Activated naive CD4-positive, alpha-beta T cell treated with anti-CD3 and anti-CD28 coated beads for 36 hours (primary cell): ENCODE measurements around the gene FLRT1. TPM values are rescaled to one million over a fixed set of nuclear protein-coding genes. Genes with fewer than 3 reads are reported as not detected.

Experiments used
- CTCF ChIA-PET: fragments of 350-600 bp; sonication (Branson Sonifier 250); formaldehyde crosslinking; loops from one replicate; lab custom pipeline; 2021; ENCODE audit warnings: antibody characterized with exemption; lab: Charles Lee
- DNase-seq: peaks from one replicate; pipeline ENCODE4 v3.0.0-alpha.2; 2020
- H3K27ac Mint-ChIP-seq: one replicate; pipeline ENCODE4 v1.8.0; 2021; ENCODE audit warnings: mild to moderate bottlenecking, mixed read lengths
- H3K27me3 Mint-ChIP-seq: one replicate; pipeline ENCODE4 v1.8.0; 2021; ENCODE audit warnings: low read depth, mixed read lengths
- H3K36me3 Mint-ChIP-seq: one replicate; pipeline ENCODE4 v1.8.0; 2021; ENCODE audit warnings: low read depth, mixed read lengths
- H3K4me1 Mint-ChIP-seq: one replicate; pipeline ENCODE4 v1.8.0; 2021; ENCODE audit warnings: low read depth, mixed read lengths
- H3K4me3 Mint-ChIP-seq: one replicate; pipeline ENCODE4 v1.8.0; 2021; ENCODE audit warnings: mild to moderate bottlenecking, moderate library complexity, mixed read lengths
- H3K9me3 Mint-ChIP-seq: one replicate; pipeline ENCODE4 v1.8.0; 2021; ENCODE audit warnings: mixed read lengths
- intact Hi-C: fragments of 100-400 bp; cut with micrococcal nuclease; formaldehyde crosslinking; loops from one replicate; pipeline ENCODE4 v1.15.1; 2023
- total RNA-seq, 2 experiments: library from RNA; stranded (reverse); gene quantifications; one replicate each; pipeline ENCODE4 v1.2.3, GENCODE V29; 2021

FLRT1 gene
- total RNA-seq, 2 experiments from 2014 or later, result 0.17 to 0.29 TPM

DNA sequence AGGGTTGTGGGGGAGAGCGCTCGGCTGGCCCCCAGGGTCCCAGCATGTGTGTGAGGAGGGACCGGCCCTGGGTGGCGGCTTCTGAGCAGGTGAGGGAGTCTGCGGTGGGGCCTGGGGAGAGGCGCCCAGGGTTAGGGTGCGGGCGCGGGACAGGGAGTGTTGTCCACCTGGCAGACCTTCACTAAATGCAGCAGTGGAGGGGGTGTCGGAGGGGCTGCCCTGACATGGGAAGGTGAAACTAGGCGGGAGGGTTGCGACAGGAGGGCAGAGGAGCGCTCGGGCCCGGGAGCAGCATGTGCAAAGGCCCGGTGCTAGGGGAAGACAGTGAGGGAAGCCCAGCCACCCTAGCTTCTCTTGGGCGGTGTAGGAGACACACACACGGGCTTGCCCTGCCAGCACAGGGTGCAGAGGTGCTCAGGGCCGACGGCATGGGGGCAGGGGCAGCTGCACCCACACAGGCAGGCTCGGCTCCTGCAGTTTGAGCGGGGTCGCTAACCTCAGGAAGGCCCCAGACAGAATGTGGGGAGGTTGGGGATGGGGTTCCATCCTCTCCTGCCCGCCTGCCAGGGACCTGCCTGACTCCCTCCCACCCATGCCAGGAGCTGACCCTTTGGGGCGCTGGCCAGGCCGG, 27.3 kb upstream of the FLRT1 start:
- Mint-ChIP-seq H3K27ac (no peak overlapping the region), H3K4me3 (no peak overlapping the region), H3K36me3 (peaks cover 4% of the 10 kb centered on the region), H3K4me1 (peaks cover 13% of the 10 kb centered on the region), H3K27me3 (peaks cover 30% of the 10 kb centered on the region), H3K9me3 (peaks cover 9% of the 10 kb centered on the region)
- intact Hi-C loops, result no loop called here
- no peak for DNase-seq
- CTCF ChIA-PET, result interaction anchor here (0.8 kb wide), 1 partner anchor 8 kb away, joined by 3 read pairs; no protein-coding TSS in a partner anchor

DNA sequence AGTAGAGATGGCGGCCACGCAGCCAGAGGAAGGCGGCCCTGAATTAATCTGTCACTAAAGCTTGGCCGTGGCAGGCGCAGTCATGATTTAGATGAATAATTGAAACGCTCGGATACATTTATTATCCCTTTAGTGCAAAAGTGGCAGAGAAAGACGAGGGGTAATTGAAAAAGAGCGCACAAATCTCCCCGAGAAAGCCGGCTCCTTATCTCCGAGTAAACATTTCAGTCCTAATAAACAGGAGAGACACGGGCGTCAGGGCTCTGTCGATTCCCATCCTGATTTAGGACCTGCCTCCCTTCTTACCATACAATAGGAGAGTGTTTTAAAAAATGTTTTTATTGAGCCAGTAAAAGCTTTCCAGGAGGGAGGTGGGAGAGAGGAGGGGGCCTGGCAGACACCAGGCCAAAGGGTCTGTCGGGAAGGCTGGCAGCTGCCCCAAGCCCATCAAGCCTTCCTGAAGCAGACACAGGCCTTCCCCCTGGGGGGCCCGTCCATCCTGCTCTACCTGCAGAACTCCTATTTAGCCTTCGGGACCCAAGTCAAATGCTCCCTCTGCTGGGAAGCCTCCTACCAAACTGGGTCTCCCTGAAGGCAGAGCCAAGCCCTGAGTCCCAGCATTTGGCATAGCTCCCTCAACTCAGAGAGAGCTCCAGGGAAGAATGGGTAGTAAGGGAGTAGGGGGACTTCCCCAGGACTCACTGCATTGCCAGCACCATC, 26.7 kb upstream of the FLRT1 start:
- CTCF ChIA-PET, result interaction anchor here (0.8 kb wide), 1 partner anchor 9 kb away, joined by 3 read pairs; no protein-coding TSS in a partner anchor
- no peak overlapping the region for H3K27ac Mint-ChIP-seq
- H3K9me3 Mint-ChIP-seq, result peaks cover 9% of the 10 kb centered on the region
- no peak for DNase-seq
- no peak overlapping the region for H3K4me3 Mint-ChIP-seq
- peaks cover 4% of the 10 kb centered on the region for H3K36me3 Mint-ChIP-seq
- H3K4me1 Mint-ChIP-seq, result peaks cover 13% of the 10 kb centered on the region
- intact Hi-C loops, result no loop called here
- peaks cover 30% of the 10 kb centered on the region for H3K27me3 Mint-ChIP-seq

DNA sequence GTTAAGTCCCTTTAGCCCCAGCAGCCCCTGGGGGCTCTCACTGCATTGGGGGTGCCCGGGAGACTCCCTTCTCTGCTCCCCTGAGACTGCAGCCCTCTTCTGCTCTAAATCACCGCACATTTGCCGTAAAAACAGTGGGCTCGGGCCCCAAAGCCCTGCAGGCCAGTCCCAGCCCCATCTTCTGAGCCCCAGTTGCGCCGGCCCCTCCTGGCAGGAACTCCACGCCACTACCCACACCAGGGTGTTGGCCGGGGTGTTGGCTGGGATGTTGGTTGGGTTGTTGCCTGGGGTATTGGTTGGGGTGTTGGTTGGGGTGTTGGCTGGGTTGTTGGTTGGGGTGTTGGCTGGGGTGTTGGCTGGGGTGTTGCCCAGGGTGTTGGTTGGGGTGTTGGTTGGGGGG, 26.0 kb upstream of the FLRT1 start:
- peaks cover 9% of the 10 kb centered on the region for H3K9me3 Mint-ChIP-seq
- no peak overlapping the region for H3K4me3 Mint-ChIP-seq
- no peak overlapping the region for H3K27ac Mint-ChIP-seq
- CTCF ChIA-PET, result no interaction called here
- intact Hi-C loops, result no loop called here
- H3K36me3 Mint-ChIP-seq, result peaks cover 4% of the 10 kb centered on the region
- peaks cover 29% of the 10 kb centered on the region for H3K27me3 Mint-ChIP-seq
- no peak for DNase-seq
- H3K4me1 Mint-ChIP-seq, result peaks cover 13% of the 10 kb centered on the region

DNA sequence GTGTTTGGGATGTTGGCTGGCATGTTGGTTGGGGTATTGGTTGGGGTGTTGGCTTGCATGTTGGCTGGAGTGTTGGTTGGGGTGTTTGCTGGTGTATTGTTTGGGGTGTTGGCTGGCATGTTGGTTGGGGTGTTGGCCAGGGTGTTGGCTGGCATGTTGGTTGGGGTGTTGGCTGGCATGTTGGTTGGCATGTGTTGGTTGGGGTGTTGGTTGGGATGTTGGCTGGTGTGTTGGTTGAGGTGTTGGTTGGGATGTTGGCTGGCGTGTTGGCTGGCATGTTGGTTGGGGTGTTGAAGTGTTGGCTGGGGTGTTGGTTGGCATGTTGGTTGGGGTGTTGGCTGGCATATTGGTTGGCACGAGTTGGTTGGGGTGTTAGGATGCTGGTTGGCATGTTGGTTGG, 24.9 kb upstream of the FLRT1 start:
- Mint-ChIP-seq H3K4me1 (peaks cover 13% of the 10 kb centered on the region), H3K27me3 (peaks cover 27% of the 10 kb centered on the region), H3K9me3 (peaks cover 9% of the 10 kb centered on the region), H3K27ac (no peak overlapping the region), H3K4me3 (no peak overlapping the region), H3K36me3 (peaks cover 4% of the 10 kb centered on the region)
- intact Hi-C loops, result no loop called here
- CTCF ChIA-PET, result no interaction called here
- DNase-seq, result no peak

DNA sequence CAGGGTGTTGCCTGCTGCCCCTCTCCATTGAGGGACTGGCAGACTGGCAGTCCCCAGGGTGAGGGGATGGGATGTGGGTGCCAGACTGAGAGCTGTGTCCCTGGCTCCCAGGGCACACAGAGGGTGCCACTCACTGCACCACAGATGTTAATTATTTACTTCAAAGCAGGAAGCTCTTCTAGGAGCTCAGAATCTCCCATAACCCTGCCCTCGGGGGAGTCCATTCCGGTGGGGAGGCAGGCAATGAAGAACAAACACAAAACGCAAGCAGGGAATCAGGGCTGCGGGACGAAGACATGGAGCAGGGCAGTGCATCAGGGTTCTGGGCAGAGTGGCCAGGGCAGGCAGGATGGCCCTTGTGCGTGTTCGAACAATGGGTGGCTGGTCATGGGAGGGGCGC, 24.4 kb upstream of the FLRT1 start:
- Mint-ChIP-seq H3K27ac (no peak overlapping the region), H3K27me3 (peaks cover 23% of the 10 kb centered on the region), H3K4me1 (peaks cover 13% of the 10 kb centered on the region), H3K9me3 (peaks cover 9% of the 10 kb centered on the region), H3K4me3 (no peak overlapping the region), H3K36me3 (peaks cover 4% of the 10 kb centered on the region)
- no peak for DNase-seq
- intact Hi-C loops, result no loop called here
- CTCF ChIA-PET, result no interaction called here

DNA sequence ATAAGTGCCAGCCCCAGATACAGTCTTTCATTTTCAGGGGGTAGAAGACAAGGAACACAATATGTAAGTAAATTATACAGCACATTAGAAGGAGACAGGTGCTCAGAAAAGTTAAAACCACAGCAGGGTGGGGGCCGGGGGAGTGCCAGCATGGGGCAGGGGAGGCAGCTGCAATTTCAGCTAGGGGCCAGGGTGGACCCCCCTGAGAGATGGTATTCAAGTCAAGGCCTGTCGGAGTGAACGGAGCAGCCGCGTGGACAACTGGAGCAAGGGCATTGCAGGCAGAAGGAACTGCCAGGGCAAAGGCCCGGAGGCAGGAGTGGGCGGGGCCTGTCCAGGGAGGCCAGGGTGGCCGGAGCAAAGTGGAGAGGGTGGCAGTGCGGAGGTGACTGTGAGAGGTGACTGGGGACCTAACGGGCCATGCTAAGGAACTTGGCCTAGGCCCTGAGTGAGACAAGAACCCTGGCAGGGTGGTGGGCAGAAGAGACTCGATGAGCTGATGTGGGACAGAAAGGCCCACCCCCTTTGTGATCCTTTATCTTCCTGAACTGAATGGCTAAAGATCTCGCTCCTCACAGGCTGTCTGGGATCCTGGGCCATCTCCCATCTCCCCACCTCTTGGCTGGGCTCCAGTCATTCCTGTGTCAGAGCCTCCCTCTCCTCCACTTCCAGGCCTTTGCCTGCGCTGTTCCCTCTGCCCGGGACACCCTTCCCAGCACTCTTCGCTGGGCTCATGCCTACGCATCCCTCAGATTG, 22.4 kb upstream of the FLRT1 start:
- peaks cover 9% of the 10 kb centered on the region for H3K9me3 Mint-ChIP-seq
- H3K27me3 Mint-ChIP-seq, result peaks cover 5% of the 10 kb centered on the region
- no peak overlapping the region for H3K27ac Mint-ChIP-seq
- DNase-seq, result no peak
- H3K36me3 Mint-ChIP-seq, result peaks cover 4% of the 10 kb centered on the region
- intact Hi-C loops, result no loop called here
- CTCF ChIA-PET, result no interaction called here
- no peaks in the 10 kb centered on the region for H3K4me1 Mint-ChIP-seq
- no peak overlapping the region for H3K4me3 Mint-ChIP-seq

DNA sequence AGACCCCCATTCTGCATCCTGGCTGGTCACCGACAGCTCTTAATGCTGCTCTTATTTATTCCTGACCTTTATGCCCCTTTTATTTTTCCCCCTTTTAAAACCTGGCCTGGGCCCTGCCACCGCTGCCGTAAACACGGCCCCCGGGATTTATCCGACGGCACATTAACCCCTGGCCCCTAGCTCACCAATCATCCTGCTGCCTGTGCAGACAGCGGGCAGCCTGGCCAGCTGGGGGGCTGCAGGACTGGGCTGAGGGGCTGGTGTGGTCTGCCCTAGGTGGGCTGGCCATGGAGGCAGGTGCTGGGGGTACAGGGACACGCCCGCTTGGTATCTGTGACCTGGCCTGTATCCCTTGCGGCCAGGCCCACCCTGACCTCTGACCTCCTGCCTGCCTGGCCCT, 21.4 kb upstream of the FLRT1 start:
- intact Hi-C loops, result loop anchor here (2.0 kb wide), 1 partner anchor 26 kb away; no protein-coding TSS in a partner anchor
- Mint-ChIP-seq H3K9me3 (peaks cover 9% of the 10 kb centered on the region), H3K4me3 (no peak overlapping the region), H3K27ac (no peak overlapping the region), H3K36me3 (peaks cover 4% of the 10 kb centered on the region), H3K4me1 (no peaks in the 10 kb centered on the region), H3K27me3 (no peaks in the 10 kb centered on the region)
- DNase-seq, result no peak
- CTCF ChIA-PET, result no interaction called here

DNA sequence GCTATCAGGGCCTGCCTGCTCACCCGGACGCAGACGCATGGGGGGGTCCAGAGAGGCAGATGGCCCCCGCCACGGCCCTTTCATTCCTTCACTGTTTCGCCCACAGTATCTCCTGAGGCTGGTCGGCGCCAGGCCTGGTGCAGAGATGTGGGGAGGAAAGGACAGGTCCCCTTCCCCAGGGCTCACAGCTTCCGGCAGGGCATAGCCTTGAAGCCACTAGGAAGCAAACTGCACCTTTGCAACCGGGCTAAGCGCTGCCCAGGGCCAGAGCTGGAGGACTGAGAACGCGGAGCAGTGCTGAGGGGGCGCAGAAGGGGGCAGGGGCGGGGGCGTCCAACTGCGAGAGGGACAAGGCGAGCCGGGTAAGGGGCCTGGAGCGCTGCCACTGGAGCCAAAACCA, 20.2 kb upstream of the FLRT1 start:
- Mint-ChIP-seq H3K36me3 (peaks cover 4% of the 10 kb centered on the region), H3K27me3 (no peaks in the 10 kb centered on the region), H3K4me1 (no peaks in the 10 kb centered on the region), H3K27ac (no peak overlapping the region), H3K9me3 (peaks cover 4% of the 10 kb centered on the region), H3K4me3 (no peak overlapping the region)
- intact Hi-C loops, result loop anchor here (2.0 kb wide), 1 partner anchor 27 kb away; no protein-coding TSS in a partner anchor
- DNase-seq, result no peak
- CTCF ChIA-PET, result interaction anchor here (1.4 kb wide), 1 partner anchor 15 kb away, joined by 5 read pairs; no protein-coding TSS in a partner anchor

DNA sequence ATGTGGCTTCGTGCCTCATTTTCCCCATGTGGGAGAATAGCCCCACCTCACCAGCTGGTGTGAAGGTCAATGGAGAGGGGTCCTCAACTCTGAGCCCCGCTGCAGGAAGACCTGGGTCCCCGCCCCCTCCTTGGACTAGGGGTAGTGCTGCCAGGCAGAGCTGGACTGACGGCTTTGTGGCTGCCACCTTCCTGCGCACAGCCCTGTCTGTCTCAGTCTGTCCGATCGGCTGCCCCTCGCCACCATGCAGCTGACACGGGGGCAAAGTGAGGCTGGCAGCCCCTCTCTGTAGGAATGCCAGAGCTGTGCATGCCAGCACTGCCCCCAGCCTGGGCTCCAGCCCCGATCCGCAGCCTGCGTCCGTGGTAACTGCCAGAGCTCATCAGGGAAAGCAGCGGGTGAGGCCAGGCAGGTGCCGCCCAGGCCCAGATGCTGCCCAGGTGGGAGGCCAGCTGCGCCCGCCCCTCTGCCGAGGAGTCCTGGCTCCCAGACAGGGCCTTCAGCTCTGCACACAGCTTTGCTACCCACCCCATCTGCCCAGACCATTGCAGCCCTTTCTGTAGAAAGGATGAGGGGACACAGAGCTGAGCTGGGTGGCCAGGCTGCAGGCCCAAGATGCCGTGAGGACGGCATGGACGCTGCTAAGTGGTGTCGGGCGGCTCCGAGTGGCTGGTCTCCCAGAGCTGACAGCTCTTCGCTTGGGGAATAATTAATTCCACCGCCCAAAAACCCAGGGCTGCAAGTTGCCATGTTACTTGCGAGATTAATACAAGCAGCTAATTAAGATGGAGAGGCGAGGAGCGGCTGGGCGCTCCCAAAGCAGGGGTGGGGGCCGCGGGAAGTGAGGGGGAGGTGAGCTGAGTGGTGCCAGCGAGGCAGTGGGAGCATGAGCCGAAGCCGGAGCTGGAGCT, 19.5 kb upstream of the FLRT1 start:
- H3K9me3 Mint-ChIP-seq, result no peaks in the 10 kb centered on the region

DNA sequence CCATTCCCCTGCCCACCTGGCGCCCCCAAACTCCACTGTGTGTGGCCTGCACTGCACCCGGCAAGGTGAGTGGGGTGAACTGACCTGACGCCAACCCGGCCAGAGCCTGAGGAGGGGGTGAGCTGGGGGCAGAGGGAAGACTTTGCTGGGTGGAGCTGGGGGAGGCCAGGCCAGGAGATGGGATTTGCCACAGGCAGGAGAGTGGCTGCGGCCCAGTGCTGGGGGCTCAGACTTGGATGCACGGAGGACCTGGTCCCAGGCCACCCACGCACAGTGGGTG, 17.8 kb upstream of the FLRT1 start:
- intact Hi-C loops, result no loop called here
- CTCF ChIA-PET, result no interaction called here
- H3K27me3 Mint-ChIP-seq, result no peaks in the 10 kb centered on the region
- DNase-seq, result no peak
- H3K9me3 Mint-ChIP-seq, result no peaks in the 10 kb centered on the region
- H3K27ac Mint-ChIP-seq, result no peak overlapping the region
- no peaks in the 10 kb centered on the region for H3K36me3 Mint-ChIP-seq
- H3K4me3 Mint-ChIP-seq, result no peak overlapping the region
- no peaks in the 10 kb centered on the region for H3K4me1 Mint-ChIP-seq

More for the DNA sequence above, 19.5 kb upstream of the FLRT1 start:
- no peak for DNase-seq
- Mint-ChIP-seq H3K36me3 (no peaks in the 10 kb centered on the region), H3K27ac (no peak overlapping the region), H3K27me3 (no peaks in the 10 kb centered on the region), H3K4me3 (no peak overlapping the region), H3K4me1 (no peaks in the 10 kb centered on the region)
- intact Hi-C loops, result loop anchor here (2.0 kb wide), 1 partner anchor 27 kb away; no protein-coding TSS in a partner anchor
- CTCF ChIA-PET, result interaction anchor here (1.4 kb wide), 1 partner anchor 15 kb away, joined by 5 read pairs; no protein-coding TSS in a partner anchor

DNA sequence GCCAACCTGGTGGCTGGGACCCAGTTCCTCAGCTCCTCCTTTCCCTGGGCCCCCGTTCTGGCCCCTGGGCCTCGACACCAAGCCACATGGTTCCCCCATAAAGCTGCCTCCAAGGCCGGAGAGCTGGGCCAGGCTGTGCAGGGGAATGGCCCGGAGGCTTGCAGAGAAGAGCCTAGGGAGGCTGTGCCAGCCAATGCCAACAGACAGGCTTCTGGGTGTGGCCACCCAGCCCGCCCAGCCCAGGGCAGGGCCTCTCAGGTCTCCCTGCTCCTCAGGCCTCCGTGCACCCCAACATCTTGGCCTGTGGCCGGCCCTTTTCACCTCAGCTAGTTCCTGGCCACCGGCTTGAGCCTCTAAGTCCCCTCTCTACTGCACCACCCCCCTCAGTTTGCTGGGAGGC, 17.4 kb upstream of the FLRT1 start:
- intact Hi-C loops, result no loop called here
- H3K9me3 Mint-ChIP-seq, result no peaks in the 10 kb centered on the region
- no peaks in the 10 kb centered on the region for H3K36me3 Mint-ChIP-seq
- H3K4me1 Mint-ChIP-seq, result no peaks in the 10 kb centered on the region
- H3K4me3 Mint-ChIP-seq, result no peak overlapping the region
- no peaks in the 10 kb centered on the region for H3K27me3 Mint-ChIP-seq
- no peak for DNase-seq
- CTCF ChIA-PET, result no interaction called here
- no peak overlapping the region for H3K27ac Mint-ChIP-seq
